Amniotic stem cell (primary cell): ENCODE data around the gene PRKD2.

ENCODE experiments used
- DNase-seq: peaks from one replicate; lab custom pipeline; 2025; lab: John Stamatoyannopoulos, UW

Gene PRKD2

GRCh38 chr19:46660551-46661019, 56.3 kb downstream of the PRKD2 start:
- DNase-seq, result no peak

- no peak for DNase-seq
Observed at GRCh38 chr19:46660008-46660517, 56.9 kb downstream of the PRKD2 start.

- no peak for DNase-seq
Observed at GRCh38 chr19:46659151-46660007, 57.5 kb downstream of the PRKD2 start.

GRCh38 chr19:46656541-46656940, 60.4 kb downstream of the PRKD2 start:
- no peak for DNase-seq

GRCh38 chr19:46654621-46655152, 62.2 kb downstream of the PRKD2 start:
- DNase-seq, result no peak

GRCh38 chr19:46650445-46650844, 66.5 kb downstream of the PRKD2 start:
- DNase-seq, result no peak

GRCh38 chr19:46648961-46649960, 67.7 kb downstream of the PRKD2 start:
- no peak for DNase-seq

- no peak for DNase-seq
Observed at GRCh38 chr19:46648060-46648960, 68.6 kb downstream of the PRKD2 start.

GRCh38 chr19:46646402-46646801, 70.5 kb downstream of the PRKD2 start:
- no peak for DNase-seq

GRCh38 chr19:46644720-46645119, 72.2 kb downstream of the PRKD2 start:
- DNase-seq, result no peak

GRCh38 chr19:46640656-46641055, 76.3 kb downstream of the PRKD2 start:
- no peak for DNase-seq

- no peak for DNase-seq
Observed at GRCh38 chr19:46639358-46640182, 77.3 kb downstream of the PRKD2 start.

- no peak for DNase-seq
Observed at GRCh38 chr19:46637224-46637623, 79.7 kb downstream of the PRKD2 start.

- no peak for DNase-seq
Observed at GRCh38 chr19:46635920-46636761, 80.8 kb downstream of the PRKD2 start, which contains the start of gene GNG8. TSS of gene GNG8 (minus strand) at chr19:46636202. CDS start at chr19:46634682, 1,520 bp downstream.

- DNase-seq, result no peak
Observed at GRCh38 chr19:46634656-46635218, 82.2 kb downstream of the PRKD2 start.

GRCh38 chr19:46634045-46634655, 82.8 kb downstream of the PRKD2 start:
- no peak for DNase-seq

- no peak for DNase-seq
Observed at GRCh38 chr19:46633130-46633529, 83.8 kb downstream of the PRKD2 start.

- no peak for DNase-seq
Observed at GRCh38 chr19:46631481-46631880, 85.4 kb downstream of the PRKD2 start.
